Transverse colon (tissue), 4 donors: ENCODE results near the gene CD22.

ENCODE experiments used
- POLR2A ChIP-seq: fragments of 450-650 bp; IDR thresholded peaks from one replicate; pipeline ENCODE4 v1.6.1; 2016; ENCODE audit warnings: antibody characterized with exemption, mild to moderate bottlenecking, moderate library complexity
- POLR2AphosphoS5 ChIP-seq, 3 donors: sonication (generic); formaldehyde crosslinking; IDR thresholded peaks; one replicate each; pipeline ENCODE4 v1.6.1; 2016; ENCODE audit warnings: antibody characterized with exemption in 3 of 3
- TF ChIP-seq, protein P1 (sequence below), 5 experiments: fragments of 200-600 bp in 3 of 5; fragments of 450-650 bp in 2 of 5; sonication (generic) in 3 of 5; IDR thresholded peaks; 1 replicate in 2 of 5; 2 replicates in 3 of 5; pipeline ENCODE4 v1.5.1; 2016 to 2017; ENCODE audit warnings: antibody characterized with exemption in 5 of 5, inconsistent platforms in 3 of 5, mild to moderate bottlenecking in 2 of 5, moderate library complexity in 1 of 5

DNA sequence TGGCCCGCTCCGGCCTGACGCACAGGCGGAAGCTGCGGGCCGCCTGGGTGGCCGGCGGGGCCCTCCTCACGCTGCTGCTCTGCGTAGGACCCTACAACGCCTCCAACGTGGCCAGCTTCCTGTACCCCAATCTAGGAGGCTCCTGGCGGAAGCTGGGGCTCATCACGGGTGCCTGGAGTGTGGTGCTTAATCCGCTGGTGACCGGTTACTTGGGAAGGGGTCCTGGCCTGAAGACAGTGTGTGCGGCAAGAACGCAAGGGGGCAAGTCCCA lies 23.1 kb downstream of the CD22 start:
- TF ChIP-seq, protein P1, sequence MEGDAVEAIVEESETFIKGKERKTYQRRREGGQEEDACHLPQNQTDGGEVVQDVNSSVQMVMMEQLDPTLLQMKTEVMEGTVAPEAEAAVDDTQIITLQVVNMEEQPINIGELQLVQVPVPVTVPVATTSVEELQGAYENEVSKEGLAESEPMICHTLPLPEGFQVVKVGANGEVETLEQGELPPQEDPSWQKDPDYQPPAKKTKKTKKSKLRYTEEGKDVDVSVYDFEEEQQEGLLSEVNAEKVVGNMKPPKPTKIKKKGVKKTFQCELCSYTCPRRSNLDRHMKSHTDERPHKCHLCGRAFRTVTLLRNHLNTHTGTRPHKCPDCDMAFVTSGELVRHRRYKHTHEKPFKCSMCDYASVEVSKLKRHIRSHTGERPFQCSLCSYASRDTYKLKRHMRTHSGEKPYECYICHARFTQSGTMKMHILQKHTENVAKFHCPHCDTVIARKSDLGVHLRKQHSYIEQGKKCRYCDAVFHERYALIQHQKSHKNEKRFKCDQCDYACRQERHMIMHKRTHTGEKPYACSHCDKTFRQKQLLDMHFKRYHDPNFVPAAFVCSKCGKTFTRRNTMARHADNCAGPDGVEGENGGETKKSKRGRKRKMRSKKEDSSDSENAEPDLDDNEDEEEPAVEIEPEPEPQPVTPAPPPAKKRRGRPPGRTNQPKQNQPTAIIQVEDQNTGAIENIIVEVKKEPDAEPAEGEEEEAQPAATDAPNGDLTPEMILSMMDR (IDR thresholded peaks at IDR 0.05), result no peak
- no peak for TF ChIP-seq POLR2AphosphoS5 (IDR thresholded peaks at IDR 0.05)
- no peak for TF ChIP-seq POLR2A
